ENCODE results near the gene RBFA. TPM values are rescaled to one million over a fixed set of nuclear protein-coding genes. Genes with fewer than 3 reads are reported as not detected.

RBFA gene
- total RNA-seq (10 to 100 TPM; 13.6 to 30.6 (median 19.9) TPM), polyA plus RNA-seq (10 to 100 TPM; 12.4 to 19.3 TPM)
- long read RNA-seq, donor 1, transcript RBFA-202 (7 exons, 1,407 nt) = major isoform, 28 of 36 reads
- long read RNA-seq, donor 1, partial matches to known transcripts = 1 of 36 reads
- long read RNA-seq, donor 1, other reads (novel, unspliced or antisense) = 7 of 36 reads
- long read RNA-seq, donor 2, transcript RBFA-202 (7 exons, 1,407 nt) = major isoform, 20 of 33 reads
- long read RNA-seq, donor 2, partial matches to known transcripts = 1 of 33 reads
- long read RNA-seq, donor 2, other reads (novel, unspliced or antisense) = 12 of 33 reads
- long read RNA-seq, donor 3, transcript RBFA-202 (7 exons, 1,407 nt) = major isoform, 39 of 44 reads
- long read RNA-seq, donor 3, partial matches to known transcripts = 3 of 44 reads
- long read RNA-seq, donor 3, other reads (novel, unspliced or antisense) = 1 of 44 reads

- H3K27me3 ChIP-seq = no peaks in the 10 kb centered on the region
- peak within 1 kb of the TSS; percentile 45 to 96 (median 83) for H3K4me3 ChIP-seq
- DNase-seq (peak; percentile 100), ATAC-seq (peak; percentile 94 to 97 (median 94))
- peaks cover 0 to 6% (median 0%) of the 10 kb centered on the region in 11 donors for H3K9me3 ChIP-seq
- H3K27ac ChIP-seq = peak within 1 kb of the TSS; percentile 62 to 92 (median 88)
- peak in 8 of 9 donors; percentile 24 to 61 (median 38) for TF ChIP-seq CTCF (IDR thresholded peaks at IDR 0.05)
- WGBS, 2 donors = 0 to 1% methylated on average over 54 to 99 of the region's 99 CpGs
- intact Hi-C loops (cut with DNase I) = loop anchor here in 6 of 10 donors (2.0 to 10.0 kb wide), 12 partner anchors 42 to 357 kb away; partner anchors contain the start of genes TXNL4A (in 4 of the 6), CTDP1 (in 2 of the 6), SLC66A2 (in 2 of the 6) and ADNP2 (in 1 of the 6)
- peaks cover 5 to 24% (median 11%) of the 10 kb centered on the region in 9 donors for H3K4me1 ChIP-seq
- peaks cover 0 to 23% (median 3%) of the 10 kb centered on the region in 9 donors for H3K36me3 ChIP-seq
Measured at GRCh38 chr18:80034068-80034851, at the start of gene RBFA. Gene RBFA (plus strand): TSS chr18:80034434. CDS start chr18:80034496, 62 bp downstream.

- H3K36me3 ChIP-seq = peaks cover 0 to 21% (median 5%) of the 10 kb centered on the region in 9 donors
- H3K9me3 ChIP-seq = no peaks in the 10 kb centered on the region
- H3K27ac ChIP-seq = no peak overlapping the region
- intact Hi-C loops (cut with DNase I) = loop anchor here in 4 of 10 donors (5.0 to 10.0 kb wide), 3 partner anchors 33 to 50 kb away; partner anchors contain the start of genes RBFA (in 3 of the 4) and SLC66A2 (in 1 of the 4)
- peaks cover 9 to 54% (median 41%) of the 10 kb centered on the region in 9 donors for H3K4me1 ChIP-seq
- H3K4me3 ChIP-seq = no peak overlapping the region
- no peak for ATAC-seq
- no peak for DNase-seq
- H3K27me3 ChIP-seq = no peaks in the 10 kb centered on the region
- no peak for TF ChIP-seq CTCF (IDR thresholded peaks at IDR 0.05)
- WGBS, 2 donors = 91 to 94% methylated on average over 12 of the region's 12 CpGs
Measured at GRCh38 chr18:79985172-79985571, 49.1 kb upstream of the RBFA start.

GRCh38 chr18:79986726-79987125 is 47.5 kb upstream of the RBFA start:
- no peak for TF ChIP-seq CTCF (IDR thresholded peaks at IDR 0.05)
- Histone ChIP-seq H3K4me1 (peaks cover 9 to 52% (median 41%) of the 10 kb centered on the region in 9 donors), H3K36me3 (peaks cover 0 to 21% (median 5%) of the 10 kb centered on the region in 9 donors), H3K27ac (peak overlapping the region in 2 of 10 donors; percentile 4 to 98), H3K4me3 (peak overlapping the region in 7 of 10 donors; percentile 81 to 98 (median 94)), H3K9me3 (no peaks in the 10 kb centered on the region), H3K27me3 (no peaks in the 10 kb centered on the region)
- no peak for ATAC-seq
- WGBS, 2 donors = 36 to 44% methylated on average over 7 of the region's 7 CpGs
- intact Hi-C loops (cut with DNase I) = loop anchor here in 4 of 10 donors (5.0 to 10.0 kb wide), 3 partner anchors 34 to 48 kb away; partner anchors contain the start of genes RBFA (in 3 of the 4) and SLC66A2 (in 1 of the 4)
- DNase-seq = no peak

Measured in heart right ventricle (tissue), 16 donors.